SK-N-SH (cell line): ENCODE measurements around the gene STAT6. TPM values are rescaled to one million over a fixed set of nuclear protein-coding genes. Genes with fewer than 3 reads are reported as not detected.

Source experiments
- CTCF ChIA-PET: fragments of 300-600, 350-600 bp; formaldehyde crosslinking; extraction: SDS; loops from one replicate; lab custom pipeline; 2021; lab: Yijun Ruan, JAX
- POLR2A ChIA-PET: fragments of 350-600 bp; sonication (Branson Sonifier 250); formaldehyde crosslinking; extraction: SDS; loops from one replicate; lab custom pipeline; 2020; ENCODE audit warnings: antibody characterized with exemption, inconsistent platforms; lab: Yijun Ruan, JAX
- DNase-seq: peaks from one replicate; pipeline ENCODE4 v3.0.0; 2012
- H2AFZ ChIP-seq: fragments of 200-600 bp; sonication (generic); 2 replicates; pipeline ENCODE4 v1.8.1; 2016; ENCODE audit warnings: antibody characterized with exemption, mild to moderate bottlenecking, low read depth
- H3F3A ChIP-seq: fragments of 200-600 bp; sonication (generic); replicated peaks from 2 replicates; pipeline ENCODE3; 2016; ENCODE audit warnings: antibody characterized with exemption, mild to moderate bottlenecking; ENCODE audit not compliant: insufficient read depth
- H3K27ac ChIP-seq, 2 experiments: fragments of 200-500 bp in 1 of 2; fragments of 200-600 bp in 1 of 2; sonication (Bioruptor generic) in 1 of 2; sonication (generic), shearing (Covaris generic) in 1 of 2; 2 replicates each; pipeline versions ENCODE4 v1.5.1 to v1.6.1; 2014 to 2016; ENCODE audit warnings: low read depth in 2 of 2, inconsistent platforms in 1 of 2, low read length in 1 of 2, mild to moderate bottlenecking in 1 of 2, mixed read lengths in 1 of 2
- H3K27me3 ChIP-seq: fragments of 200-600 bp; sonication (generic), shearing (Covaris generic); 2 replicates; pipeline ENCODE4 v1.6.1; 2016; ENCODE audit warnings: mixed run types; ENCODE audit not compliant: insufficient read depth
- H3K36me3 ChIP-seq, 2 experiments: fragments of 200-500 bp in 1 of 2; fragments of 200-600 bp in 1 of 2; sonication (Bioruptor generic) in 1 of 2; sonication (generic) in 1 of 2; replicated peaks in 1 of 2; 2 replicates each; pipeline versions ENCODE3 to v1.5.1; 2014 to 2016; ENCODE audit warnings: low read length in 1 of 2, mild to moderate bottlenecking in 1 of 2; ENCODE audit not compliant: insufficient read depth in 2 of 2, control insufficient read depth in 1 of 2
- H3K4me1 ChIP-seq, 2 experiments: fragments of 200-500 bp in 1 of 2; fragments of 200-600 bp in 1 of 2; sonication (Bioruptor generic) in 1 of 2; sonication (generic), shearing (Covaris generic) in 1 of 2; 2 replicates each; pipeline versions ENCODE4 v1.5.1 to v1.6.1; 2014 to 2016; ENCODE audit warnings: low read depth in 1 of 2, low read length in 1 of 2, mixed run types in 1 of 2; ENCODE audit not compliant: insufficient read depth in 2 of 2, control insufficient read depth in 1 of 2
- H3K4me2 ChIP-seq: fragments of 200-600 bp; sonication (generic), shearing (Covaris generic); 2 replicates; pipeline ENCODE4 v1.6.1; 2017; ENCODE audit warnings: mixed run types
- H3K4me3 ChIP-seq, 2 experiments: fragments of 200-500 bp in 1 of 2; fragments of 200-600 bp in 1 of 2; sonication (Bioruptor generic) in 1 of 2; sonication (generic), shearing (Covaris generic) in 1 of 2; 2 replicates each; pipeline versions ENCODE4 v1.5.1 to v1.8.1; 2014 to 2016; ENCODE audit warnings: low read depth in 2 of 2, inconsistent platforms in 1 of 2, low read length in 1 of 2, mild to moderate bottlenecking in 1 of 2, mixed read lengths in 1 of 2, moderate library complexity in 1 of 2
- H3K79me2 ChIP-seq: fragments of 200-600 bp; sonication (generic); 2 replicates; pipeline ENCODE4 v1.8.1; 2017; ENCODE audit warnings: mild to moderate bottlenecking; ENCODE audit not compliant: insufficient read depth
- H3K9ac ChIP-seq: fragments of 200-600 bp; sonication (generic); 2 replicates; pipeline ENCODE4 v1.6.1; 2017; ENCODE audit warnings: mixed run types
- H3K9me2 ChIP-seq: fragments of 200-600 bp; sonication (generic); 2 replicates; pipeline ENCODE4 v1.6.1; 2017; ENCODE audit warnings: mixed run types
- H3K9me3 ChIP-seq: fragments of 200-600 bp; sonication (generic); 2 replicates; pipeline ENCODE4 v1.6.1; 2017; ENCODE audit warnings: mixed run types, mild to moderate bottlenecking, moderate library complexity
- H4K20me1 ChIP-seq: fragments of 200-600 bp; sonication (generic); 2 replicates; pipeline ENCODE4 v1.6.1; 2017; ENCODE audit warnings: mild to moderate bottlenecking, mixed run types; ENCODE audit not compliant: insufficient read depth
- CHD2 ChIP-seq: fragments of 150-350 bp; IDR thresholded peaks from 2 replicates; pipeline ENCODE4 v1.6.1; 2018; ENCODE audit warnings: low read length; ENCODE audit not compliant: partially characterized antibody
- ELF1 ChIP-seq: IDR thresholded peaks from 2 replicates; pipeline ENCODE4 v1.4.0; 2012
- FOSL2 ChIP-seq: IDR thresholded peaks from 2 replicates; pipeline ENCODE4 v1.4.0; 2012; ENCODE audit warnings: low read depth, mild to moderate bottlenecking, moderate library complexity, borderline replicate concordance
- FOXJ3 ChIP-seq: sonication (generic); formaldehyde crosslinking; IDR thresholded peaks from 2 replicates; pipeline ENCODE4 v1.5.1; 2020; ENCODE audit warnings: mild to moderate bottlenecking, missing genetic modification reagents
- FOXM1 ChIP-seq: IDR thresholded peaks from 2 replicates; pipeline ENCODE4 v1.4.0; 2012; ENCODE audit warnings: low read depth, mild to moderate bottlenecking
- GABPA ChIP-seq: IDR thresholded peaks from 2 replicates; pipeline ENCODE4 v1.4.0; 2012; ENCODE audit warnings: low read depth, mild to moderate bottlenecking
- MEF2A ChIP-seq: IDR thresholded peaks from 2 replicates; pipeline ENCODE4 v1.4.0; 2012; ENCODE audit warnings: low read depth, borderline replicate concordance
- MXI1 ChIP-seq: IDR thresholded peaks from 2 replicates; pipeline ENCODE4 v1.6.1; 2012; ENCODE audit warnings: mild to moderate bottlenecking, low read depth, low read length, improper control_type of control experiment
- NFIC ChIP-seq: IDR thresholded peaks from 2 replicates; pipeline ENCODE4 v1.4.0; 2012; ENCODE audit warnings: borderline replicate concordance
- NRF1 ChIP-seq: IDR thresholded peaks from 2 replicates; pipeline ENCODE4 v1.6.1; 2012; ENCODE audit warnings: low read depth, mild to moderate bottlenecking, low read length
- POLR2AphosphoS5 ChIP-seq: IDR thresholded peaks from 2 replicates; pipeline ENCODE4 v1.6.1; 2012; ENCODE audit warnings: low read depth, low read length
- RXRA ChIP-seq: IDR thresholded peaks from 2 replicates; pipeline ENCODE4 v1.4.0; 2012; ENCODE audit warnings: low read depth, mild to moderate bottlenecking, borderline replicate concordance
- SIN3A ChIP-seq: IDR thresholded peaks from 2 replicates; pipeline ENCODE4 v1.6.1; 2012; ENCODE audit warnings: low read depth, mild to moderate bottlenecking, low read length, moderate library complexity, borderline replicate concordance
- SMC3 ChIP-seq: IDR thresholded peaks from 2 replicates; pipeline ENCODE4 v1.6.1; 2012; ENCODE audit warnings: low read depth, low read length, improper control_type of control experiment
- TCF12 ChIP-seq: IDR thresholded peaks from 2 replicates; pipeline ENCODE4 v1.4.0; 2012
- TEAD4 ChIP-seq: IDR thresholded peaks from 2 replicates; pipeline ENCODE4 v1.4.0; 2012; ENCODE audit warnings: mild to moderate bottlenecking, borderline replicate concordance; ENCODE audit not compliant: insufficient read depth
- YY1 ChIP-seq: IDR thresholded peaks from 2 replicates; pipeline ENCODE4 v1.4.0; 2012; ENCODE audit warnings: low read depth, mild to moderate bottlenecking
- WGBS: methylation state at CpG from one replicate; pipeline ENCODE4 v1.1.6; 2017; ENCODE audit warnings: low lambda C conversion rate; 5-methylcytosine and 5-hydroxymethylcytosine counted together
- polyA plus RNA-seq, 3 experiments: library from polyadenylated mRNA; depleted of rRNA; stranded (reverse); fragments of >200 nt; gene quantifications; 2 replicates each; pipeline ENCODE4 v1.2.3, GENCODE V29; 2012
- TF ChIP-seq, protein P1 (sequence below): fragments of 150-350 bp; IDR thresholded peaks from 2 replicates; pipeline ENCODE4 v1.6.1; 2017; ENCODE audit warnings: antibody characterized with exemption, low read length, low read depth, borderline replicate concordance
- TF ChIP-seq, protein P2 (sequence below): IDR thresholded peaks from 2 replicates; pipeline ENCODE4; 2012
- TF ChIP-seq, protein P3 (sequence below): IDR thresholded peaks from 2 replicates; pipeline ENCODE4 v1.4.0; 2012; ENCODE audit warnings: low read depth, borderline replicate concordance

Gene STAT6
- polyA plus RNA-seq, 1 of the 3 experiments (the other 2 are of a cell fraction), result 0.15 TPM

DNA sequence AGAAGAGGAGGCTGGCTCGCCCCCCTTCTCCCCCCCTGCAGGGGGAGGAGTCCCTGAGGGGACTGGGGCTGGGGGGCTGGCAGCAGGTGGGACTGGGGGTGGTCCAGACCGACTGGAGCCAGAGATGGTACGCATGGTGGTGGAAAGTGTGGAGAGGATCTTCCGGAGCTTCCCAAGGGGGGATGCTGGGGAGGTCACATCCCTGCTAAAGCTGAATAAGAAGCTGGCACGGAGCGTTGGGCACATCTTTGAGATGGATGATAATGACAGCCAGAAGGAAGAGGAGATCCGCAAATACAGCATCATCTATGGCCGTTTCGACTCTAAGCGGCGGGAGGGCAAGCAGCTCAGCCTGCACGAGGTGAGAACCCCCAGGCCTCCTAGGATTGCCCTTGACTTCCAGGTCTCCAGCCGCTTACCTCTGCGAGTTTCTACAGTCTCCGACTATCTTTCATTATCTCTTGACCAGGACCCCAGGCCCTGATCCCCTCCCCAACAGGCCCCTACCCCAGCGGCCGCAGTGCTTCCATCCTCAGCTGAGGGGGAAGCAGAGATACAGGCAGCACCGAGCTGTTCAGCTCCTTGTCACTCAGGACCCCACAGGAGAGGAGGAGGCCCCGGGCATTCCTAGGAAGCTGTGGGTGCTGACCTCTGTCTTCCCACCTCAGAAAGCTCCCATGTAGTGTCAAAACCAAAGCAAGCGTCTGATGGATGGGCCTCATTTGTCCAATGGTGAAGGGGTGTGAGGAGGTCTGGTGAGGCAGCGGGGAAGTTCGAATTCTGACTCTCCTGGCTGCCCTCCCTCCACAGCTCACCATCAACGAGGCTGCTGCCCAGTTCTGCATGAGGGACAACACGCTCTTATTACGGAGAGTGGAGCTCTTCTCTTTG, 19.3 kb downstream of the STAT6 start:
- TF ChIP-seq SMC3 (no peak), FOXM1 (no peak), SIN3A (no peak), FOSL2 (no peak)
- Histone ChIP-seq H3F3A (peaks cover 16% of the 10 kb centered on the region), H3K4me1 (peaks cover 9 to 26% of the 10 kb centered on the region in 2 experiments; a peak in 2 of 4 replicates), H3K36me3 (peaks cover 28 to 46% of the 10 kb centered on the region in 2 experiments), H3K4me2 (peak overlapping the region; percentile 89; the same call in 1 of the 2 replicates), H3K27ac (no peak overlapping the region), H3K27me3 (no peaks in the 10 kb centered on the region), H3K4me3 (no peak overlapping the region), H3K9me3 (no peaks in the 10 kb centered on the region), H3K9me2 (no peaks in the 10 kb centered on the region), H3K79me2 (peaks cover 39% of the 10 kb centered on the region), H2AFZ (no peak overlapping the region), H3K9ac (no peak overlapping the region), H4K20me1 (peaks cover 35% of the 10 kb centered on the region)
- DNase-seq, result peak; percentile 7
- ChIA-PET CTCF (interaction anchor here (0.7 to 23.2 kb wide), 16 partner anchors 10 to 147 kb away, joined by 3 to 339 read pairs (median 4); partner anchors contain the start of genes NEMP1 and STAT6), POLR2A (no interaction called here)
- WGBS, result 89% methylated on average over 24 of the region's 25 CpGs

DNA sequence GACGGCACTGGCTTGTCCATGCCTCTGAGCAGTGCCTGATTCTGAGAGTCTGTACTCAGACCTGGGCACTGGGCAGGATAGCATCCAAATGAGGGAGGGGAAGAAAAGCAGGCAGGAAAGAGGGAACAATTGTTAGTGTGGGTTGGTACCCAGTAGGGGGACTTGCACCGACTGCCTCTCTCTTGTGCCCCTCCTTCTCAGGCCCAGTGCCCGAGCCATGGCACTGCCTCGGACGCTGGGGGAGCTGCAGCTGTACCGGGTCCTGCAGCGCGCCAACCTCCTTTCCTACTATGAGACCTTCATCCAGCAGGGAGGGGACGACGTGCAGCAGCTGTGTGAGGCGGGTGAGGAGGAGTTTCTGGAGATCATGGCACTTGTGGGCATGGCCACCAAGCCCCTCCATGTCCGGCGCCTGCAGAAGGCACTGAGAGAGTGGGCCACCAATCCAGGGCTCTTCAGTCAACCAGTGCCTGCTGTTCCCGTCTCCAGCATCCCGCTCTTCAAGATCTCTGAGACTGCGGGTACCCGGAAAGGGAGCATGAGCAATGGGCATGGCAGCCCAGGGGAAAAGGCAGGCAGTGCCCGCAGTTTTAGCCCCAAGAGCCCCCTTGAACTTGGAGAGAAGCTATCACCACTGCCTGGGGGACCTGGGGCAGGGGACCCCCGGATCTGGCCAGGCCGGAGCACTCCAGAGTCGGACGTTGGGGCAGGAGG, 20.1 kb downstream of the STAT6 start:
- H3K36me3 ChIP-seq, result peaks cover 28 to 46% of the 10 kb centered on the region in 2 experiments
- H3K9ac ChIP-seq, result peak overlapping the region; percentile 81; the same call in 1 of the 2 replicates
- peak; percentile 15 for DNase-seq
- peaks cover 21% of the 10 kb centered on the region for H3F3A ChIP-seq
- no peaks in the 10 kb centered on the region for H3K27me3 ChIP-seq
- peaks cover 13 to 20% of the 10 kb centered on the region in 2 experiments; a peak in 2 of 4 replicates for H3K4me1 ChIP-seq
- ChIA-PET POLR2A (no interaction called here), CTCF (interaction anchor here (0.6 to 23.2 kb wide), 10 partner anchors 11 to 454 kb away, joined by 3 to 339 read pairs (median 4); partner anchors contain the start of genes NEMP1 and STAT6)
- H3K9me3 ChIP-seq, result no peaks in the 10 kb centered on the region
- peaks cover 35% of the 10 kb centered on the region for H4K20me1 ChIP-seq
- TF ChIP-seq, protein P1, sequence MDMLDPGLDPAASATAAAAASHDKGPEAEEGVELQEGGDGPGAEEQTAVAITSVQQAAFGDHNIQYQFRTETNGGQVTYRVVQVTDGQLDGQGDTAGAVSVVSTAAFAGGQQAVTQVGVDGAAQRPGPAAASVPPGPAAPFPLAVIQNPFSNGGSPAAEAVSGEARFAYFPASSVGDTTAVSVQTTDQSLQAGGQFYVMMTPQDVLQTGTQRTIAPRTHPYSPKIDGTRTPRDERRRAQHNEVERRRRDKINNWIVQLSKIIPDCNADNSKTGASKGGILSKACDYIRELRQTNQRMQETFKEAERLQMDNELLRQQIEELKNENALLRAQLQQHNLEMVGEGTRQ, result no peak
- TF ChIP-seq MEF2A, result no peak
- TF ChIP-seq TCF12, result no peak
- TF ChIP-seq ELF1, result no peak
- TF ChIP-seq NRF1, result no peak
- no peak for TF ChIP-seq POLR2AphosphoS5
- TF ChIP-seq RXRA, result no peak
- TF ChIP-seq, protein P2, sequence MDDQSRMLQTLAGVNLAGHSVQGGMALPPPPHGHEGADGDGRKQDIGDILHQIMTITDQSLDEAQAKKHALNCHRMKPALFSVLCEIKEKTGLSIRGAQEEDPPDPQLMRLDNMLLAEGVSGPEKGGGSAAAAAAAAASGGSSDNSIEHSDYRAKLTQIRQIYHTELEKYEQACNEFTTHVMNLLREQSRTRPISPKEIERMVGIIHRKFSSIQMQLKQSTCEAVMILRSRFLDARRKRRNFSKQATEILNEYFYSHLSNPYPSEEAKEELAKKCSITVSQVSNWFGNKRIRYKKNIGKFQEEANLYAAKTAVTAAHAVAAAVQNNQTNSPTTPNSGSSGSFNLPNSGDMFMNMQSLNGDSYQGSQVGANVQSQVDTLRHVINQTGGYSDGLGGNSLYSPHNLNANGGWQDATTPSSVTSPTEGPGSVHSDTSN, result no peak
- no peak for TF ChIP-seq TEAD4
- TF ChIP-seq, protein P3, sequence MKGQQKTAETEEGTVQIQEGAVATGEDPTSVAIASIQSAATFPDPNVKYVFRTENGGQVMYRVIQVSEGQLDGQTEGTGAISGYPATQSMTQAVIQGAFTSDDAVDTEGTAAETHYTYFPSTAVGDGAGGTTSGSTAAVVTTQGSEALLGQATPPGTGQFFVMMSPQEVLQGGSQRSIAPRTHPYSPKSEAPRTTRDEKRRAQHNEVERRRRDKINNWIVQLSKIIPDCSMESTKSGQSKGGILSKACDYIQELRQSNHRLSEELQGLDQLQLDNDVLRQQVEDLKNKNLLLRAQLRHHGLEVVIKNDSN, result no peak
- TF ChIP-seq SIN3A, result no peak
- TF ChIP-seq NFIC, result no peak
- TF ChIP-seq MXI1, result no peak
- TF ChIP-seq GABPA, result no peak
- no peak for TF ChIP-seq CHD2
- TF ChIP-seq YY1, result no peak
- TF ChIP-seq FOXJ3 (CRISPR knock-in tag), result no peak
- H3K4me2 ChIP-seq, result peak overlapping the region; percentile 89
- 91% methylated on average over 6 of the region's 22 CpGs for WGBS
- H3K79me2 ChIP-seq, result peaks cover 39% of the 10 kb centered on the region
- no peak overlapping the region for H2AFZ ChIP-seq
- H3K4me3 ChIP-seq, result peak overlapping the region; percentile 77 to 90; a peak in 3 of 4 replicates
- no peak overlapping the region for H3K27ac ChIP-seq
- no peaks in the 10 kb centered on the region for H3K9me2 ChIP-seq
